Measurements from ENCODE around the gene THADA. TPM values are rescaled to one million over a fixed set of nuclear protein-coding genes. Genes with fewer than 3 reads are reported as not detected.

The THADA gene
- total RNA-seq, 1 donor from 2014 or later: 33.8 TPM

DNA sequence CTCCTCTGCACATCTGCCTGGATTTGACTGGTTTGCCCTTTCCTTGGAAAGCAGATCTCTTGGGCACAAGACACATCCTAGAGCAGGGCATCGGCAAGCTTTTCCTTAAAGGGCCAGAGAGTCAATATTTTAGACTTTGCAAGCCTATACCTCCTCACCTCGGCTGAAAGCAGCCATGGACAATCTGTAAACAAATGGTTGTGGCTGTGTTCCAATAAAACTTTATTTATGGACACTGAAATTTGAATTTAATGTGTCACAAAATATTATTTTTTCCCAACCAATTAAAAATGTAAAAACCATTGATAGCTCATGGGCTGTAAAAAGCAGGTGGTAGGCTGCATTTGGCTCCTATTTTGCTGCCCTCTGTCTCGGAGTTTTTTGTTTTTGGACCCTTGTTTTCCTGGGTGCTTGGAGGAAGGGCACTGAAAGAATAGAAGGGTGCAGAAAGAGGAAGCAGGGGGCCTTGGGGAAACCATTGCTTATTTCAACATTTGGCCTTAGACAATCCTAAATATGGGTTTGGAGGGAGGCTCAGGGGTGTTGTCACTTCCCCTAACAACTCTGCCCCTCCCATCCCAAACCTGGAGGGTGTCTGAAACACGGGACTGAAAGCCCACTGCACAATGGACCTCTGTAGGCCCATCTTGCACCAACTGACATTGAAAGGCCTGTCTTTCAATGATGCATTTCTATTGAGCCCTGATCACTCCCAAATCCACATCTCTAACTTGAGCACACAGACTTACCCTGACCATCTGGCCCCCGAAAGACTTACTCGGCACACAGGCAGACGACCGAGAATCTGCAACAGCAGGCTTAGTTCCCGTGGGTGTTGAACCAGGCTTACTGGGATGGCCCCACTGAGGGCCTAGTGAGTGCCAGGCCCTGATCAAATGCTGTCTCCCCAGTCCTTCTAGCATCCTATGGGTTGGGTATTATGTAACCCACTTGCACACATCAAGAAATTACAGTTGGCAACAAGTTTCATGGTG, 362.3 kb downstream of the THADA start:
- no peak for DNase-seq (ENCODE audit: low read depth, low spot score)
- TF ChIP-seq, protein P1, sequence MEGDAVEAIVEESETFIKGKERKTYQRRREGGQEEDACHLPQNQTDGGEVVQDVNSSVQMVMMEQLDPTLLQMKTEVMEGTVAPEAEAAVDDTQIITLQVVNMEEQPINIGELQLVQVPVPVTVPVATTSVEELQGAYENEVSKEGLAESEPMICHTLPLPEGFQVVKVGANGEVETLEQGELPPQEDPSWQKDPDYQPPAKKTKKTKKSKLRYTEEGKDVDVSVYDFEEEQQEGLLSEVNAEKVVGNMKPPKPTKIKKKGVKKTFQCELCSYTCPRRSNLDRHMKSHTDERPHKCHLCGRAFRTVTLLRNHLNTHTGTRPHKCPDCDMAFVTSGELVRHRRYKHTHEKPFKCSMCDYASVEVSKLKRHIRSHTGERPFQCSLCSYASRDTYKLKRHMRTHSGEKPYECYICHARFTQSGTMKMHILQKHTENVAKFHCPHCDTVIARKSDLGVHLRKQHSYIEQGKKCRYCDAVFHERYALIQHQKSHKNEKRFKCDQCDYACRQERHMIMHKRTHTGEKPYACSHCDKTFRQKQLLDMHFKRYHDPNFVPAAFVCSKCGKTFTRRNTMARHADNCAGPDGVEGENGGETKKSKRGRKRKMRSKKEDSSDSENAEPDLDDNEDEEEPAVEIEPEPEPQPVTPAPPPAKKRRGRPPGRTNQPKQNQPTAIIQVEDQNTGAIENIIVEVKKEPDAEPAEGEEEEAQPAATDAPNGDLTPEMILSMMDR (conservative IDR thresholded peaks at IDR 0.05): no peak
- no peaks in the 10 kb centered on the region for H3K27me3 Mint-ChIP-seq (ENCODE audit: low read depth)
- H3K27ac Mint-ChIP-seq (ENCODE audit: unreplicated experiment): no peak overlapping the region
- H3K4me1 Mint-ChIP-seq: peaks cover 5% of the 10 kb centered on the region
- no peaks in the 10 kb centered on the region for H3K9me3 Mint-ChIP-seq
- H3K36me3 Mint-ChIP-seq (ENCODE audit: low read depth): peaks cover 5% of the 10 kb centered on the region
- no peak overlapping the region for H3K4me3 Mint-ChIP-seq

DNA sequence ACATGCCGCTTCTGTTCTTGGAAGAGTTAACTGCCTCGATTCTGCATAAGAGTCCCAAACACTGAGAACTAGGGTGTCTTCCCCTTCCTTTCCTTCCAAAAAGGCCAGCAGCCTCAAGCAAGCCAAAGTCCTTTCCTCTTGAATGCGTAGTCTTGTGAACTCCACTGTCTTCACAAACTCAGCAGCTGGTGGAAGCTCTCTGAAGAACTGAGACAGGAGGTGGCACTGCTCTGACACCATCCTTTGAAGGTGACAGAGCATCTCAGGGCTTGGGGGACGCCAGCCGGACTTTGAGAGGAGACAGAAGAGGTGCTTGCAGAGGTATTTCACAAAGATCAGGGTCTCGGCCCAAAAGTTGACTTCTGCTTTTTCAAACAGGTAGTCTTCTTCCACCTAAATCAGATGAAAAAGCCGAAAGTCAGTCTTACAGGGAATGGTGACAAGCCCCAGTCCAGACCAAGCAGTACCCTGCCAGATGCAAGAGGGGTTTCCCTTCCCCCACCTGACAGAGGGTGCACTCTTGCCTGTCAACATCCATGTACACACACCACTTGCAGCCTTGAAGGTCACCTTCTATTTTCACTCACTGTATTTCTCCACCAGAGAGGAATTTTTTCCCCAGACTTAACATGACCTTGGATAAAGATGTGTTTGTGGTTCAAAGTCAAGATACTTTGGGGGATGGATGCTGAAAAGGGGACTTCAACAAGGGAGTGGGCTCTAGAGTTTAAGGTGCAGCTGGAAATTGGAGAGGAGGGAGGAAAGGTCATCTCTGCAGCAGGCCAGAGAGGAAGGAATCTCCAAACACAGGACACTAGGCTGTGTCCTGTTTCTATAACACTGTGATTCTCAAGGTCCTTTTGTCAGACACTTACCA, 364.6 kb downstream of the THADA start:
- DNase-seq (ENCODE audit: low read depth, low spot score): no peak
- H3K4me3 Mint-ChIP-seq: no peak overlapping the region
- peaks cover 11% of the 10 kb centered on the region for H3K4me1 Mint-ChIP-seq
- H3K27ac Mint-ChIP-seq (ENCODE audit: unreplicated experiment): no peak overlapping the region
- no peaks in the 10 kb centered on the region for H3K9me3 Mint-ChIP-seq
- TF ChIP-seq, protein P1 (conservative IDR thresholded peaks at IDR 0.05): no peak
- no peaks in the 10 kb centered on the region for H3K36me3 Mint-ChIP-seq (ENCODE audit: low read depth)
- no peaks in the 10 kb centered on the region for H3K27me3 Mint-ChIP-seq (ENCODE audit: low read depth)

DNA sequence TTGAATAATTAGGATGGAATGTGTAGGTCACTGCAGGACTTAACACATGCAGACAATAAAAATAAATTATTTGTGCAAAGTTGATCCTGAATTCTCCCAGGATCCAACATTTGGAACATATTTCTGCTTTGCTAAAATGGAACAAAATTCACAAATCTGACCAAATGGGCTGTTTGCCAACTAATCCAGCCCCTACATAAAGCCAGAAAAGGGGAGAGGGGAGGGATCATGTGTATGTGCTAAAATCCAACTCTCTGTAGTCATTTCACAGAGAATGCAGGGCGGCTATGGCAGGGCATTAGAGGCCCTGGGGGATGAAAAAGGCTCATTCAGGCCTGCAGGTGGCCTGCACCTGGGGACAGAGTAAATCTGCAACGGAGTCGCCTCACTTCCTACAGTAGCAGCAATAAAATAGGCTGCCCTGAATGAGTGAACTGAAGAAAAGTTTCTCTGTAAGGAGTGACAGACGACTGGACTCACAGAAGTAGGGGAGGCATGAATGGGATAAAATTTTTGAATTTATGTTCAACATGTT, 365.4 kb downstream of the THADA start:
- TF ChIP-seq, protein P1 (conservative IDR thresholded peaks at IDR 0.05): no peak
- DNase-seq (ENCODE audit: low read depth, low spot score): no peak
- H3K36me3 Mint-ChIP-seq (ENCODE audit: low read depth): no peaks in the 10 kb centered on the region
- H3K27ac Mint-ChIP-seq (ENCODE audit: unreplicated experiment): no peak overlapping the region
- H3K27me3 Mint-ChIP-seq (ENCODE audit: low read depth): no peaks in the 10 kb centered on the region
- H3K4me3 Mint-ChIP-seq: no peak overlapping the region
- peaks cover 11% of the 10 kb centered on the region for H3K4me1 Mint-ChIP-seq
- H3K9me3 Mint-ChIP-seq: no peaks in the 10 kb centered on the region

DNA sequence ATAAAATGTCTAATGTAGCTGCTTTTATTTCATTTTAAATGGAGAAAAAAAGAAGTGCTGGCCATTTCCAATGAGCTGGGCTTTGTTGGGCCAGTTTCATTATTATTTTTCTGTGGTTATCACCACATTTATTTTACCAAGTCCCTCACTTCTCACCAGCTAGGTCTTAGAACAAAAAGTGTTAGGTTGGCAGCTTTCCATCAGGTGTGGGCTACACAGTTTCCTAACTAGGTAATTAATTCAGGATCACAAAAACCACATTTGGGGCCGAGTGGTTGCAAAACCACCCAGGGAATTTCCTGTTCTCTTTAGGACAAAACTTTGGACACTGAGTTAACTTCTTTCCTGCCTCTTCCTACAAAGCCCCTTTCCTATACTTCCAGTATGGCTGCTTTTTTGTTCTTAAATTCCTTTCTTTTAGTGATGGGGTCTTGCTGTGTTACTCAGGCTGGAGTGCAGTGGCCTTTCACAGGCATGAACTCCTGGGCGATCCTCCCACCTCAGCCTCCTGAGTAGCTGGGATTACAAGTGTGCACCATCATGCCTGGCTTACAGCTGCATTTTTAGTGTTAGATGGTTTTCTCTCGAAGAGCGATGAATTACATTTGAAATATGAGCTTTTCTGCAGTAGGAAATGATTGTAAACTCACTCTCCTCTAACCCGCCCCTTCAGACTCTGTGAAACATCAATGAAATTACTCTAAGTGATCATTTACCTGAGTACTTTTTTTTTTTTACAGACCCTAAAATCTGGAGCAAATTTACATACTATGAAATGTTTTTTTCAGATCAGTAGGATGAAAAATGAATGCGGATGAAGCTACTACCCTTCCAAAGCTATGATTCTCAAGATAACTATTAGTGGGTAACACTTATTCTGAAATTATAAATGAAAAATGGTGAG, 366.8 kb downstream of the THADA start:
- DNase-seq (ENCODE audit: low read depth, low spot score): no peak
- TF ChIP-seq, protein P1 (conservative IDR thresholded peaks at IDR 0.05): no peak
- Mint-ChIP-seq H3K36me3 (ENCODE audit: low read depth) (peaks cover 2% of the 10 kb centered on the region), H3K27ac (ENCODE audit: unreplicated experiment) (no peak overlapping the region), H3K4me3 (peak overlapping the region; percentile 33), H3K27me3 (ENCODE audit: low read depth) (no peaks in the 10 kb centered on the region), H3K4me1 (peaks cover 15% of the 10 kb centered on the region), H3K9me3 (no peaks in the 10 kb centered on the region)
